Liver (tissue), 9 donors: Measurements from ENCODE around the gene AFAP1L2. TPM values are rescaled to one million over a fixed set of nuclear protein-coding genes. Genes with fewer than 3 reads are reported as not detected.

Experiments
- DNase-seq: peaks from one replicate; pipeline ENCODE4 v3.0.0-alpha.2; 2017; ENCODE audit warnings: low spot score
- H3K27ac ChIP-seq, 2 donors: one replicate each; pipeline ENCODE4 v1.7.0; 2013; ENCODE audit warnings: inconsistent platforms in 2 of 2, low read length in 2 of 2, control low read depth in 1 of 2, low read depth in 1 of 2, mild to moderate bottlenecking in 1 of 2
- H3K27me3 ChIP-seq, 4 donors: one replicate each; pipeline versions ENCODE4 v1.6.1 to v1.7.0; 2013; ENCODE audit warnings: low read length in 3 of 4, inconsistent platforms in 1 of 4, mild to moderate bottlenecking in 1 of 4, moderate library complexity in 1 of 4; ENCODE audit not compliant: control insufficient read depth in 4 of 4, insufficient read depth in 4 of 4
- H3K36me3 ChIP-seq, 4 donors: one replicate each; pipeline versions ENCODE4 v1.6.1 to v1.7.0; 2013; ENCODE audit warnings: low read length in 3 of 4, mild to moderate bottlenecking in 3 of 4, low read depth in 1 of 4, moderate library complexity in 1 of 4; ENCODE audit not compliant: control insufficient read depth in 4 of 4, insufficient read depth in 3 of 4
- H3K4me1 ChIP-seq, 4 donors: one replicate each; pipeline versions ENCODE4 v1.6.1 to v1.7.0; 2013; ENCODE audit warnings: low read length in 3 of 4, mild to moderate bottlenecking in 3 of 4, moderate library complexity in 1 of 4; ENCODE audit not compliant: control insufficient read depth in 4 of 4, insufficient read depth in 4 of 4
- H3K4me3 ChIP-seq, 3 donors: one replicate each; pipeline versions ENCODE4 v1.6.1 to v1.7.0; 2013; ENCODE audit warnings: low read length in 3 of 3, control low read depth in 1 of 3, low read depth in 1 of 3, mild to moderate bottlenecking in 1 of 3
- H3K9ac ChIP-seq, 2 donors: one replicate each; pipeline ENCODE4 v1.7.0; 2013; ENCODE audit warnings: low read length in 2 of 2, mild to moderate bottlenecking in 2 of 2, moderate library complexity in 2 of 2, control low read depth in 1 of 2, low read depth in 1 of 2
- H3K9me3 ChIP-seq, 4 donors: one replicate each; pipeline versions ENCODE4 v1.6.1 to v1.7.0; 2013; ENCODE audit warnings: low read length in 3 of 4; ENCODE audit not compliant: control insufficient read depth in 4 of 4
- EGR1 ChIP-seq, 2 donors: IDR thresholded peaks; 2 replicates each; pipeline ENCODE4 v1.6.1; 2016 to 2018; ENCODE audit warnings: antibody characterized with exemption in 2 of 2, low read depth in 2 of 2
- FOXA1 ChIP-seq: IDR thresholded peaks from 2 replicates; pipeline ENCODE4 v1.6.1; 2016; ENCODE audit warnings: antibody characterized with exemption
- FOXA2 ChIP-seq: IDR thresholded peaks from 2 replicates; pipeline ENCODE4 v1.6.1; 2016; ENCODE audit warnings: antibody characterized with exemption
- GABPA ChIP-seq, 2 donors: IDR thresholded peaks in 1 of 2; conservative IDR thresholded peaks in 1 of 2; 2 replicates each; pipeline ENCODE4 v1.6.1; 2016; ENCODE audit warnings: antibody characterized with exemption in 2 of 2, mild to moderate bottlenecking in 1 of 2, moderate library complexity in 1 of 2
- HNF4A ChIP-seq, 2 donors: conservative IDR thresholded peaks; 2 replicates each; pipeline ENCODE4 v1.6.1; 2016; ENCODE audit warnings: antibody characterized with exemption in 2 of 2, mild to moderate bottlenecking in 2 of 2
- HNF4G ChIP-seq: IDR thresholded peaks from 2 replicates; pipeline ENCODE4 v1.6.1; 2016; ENCODE audit warnings: antibody characterized with exemption
- JUND ChIP-seq, 2 donors: IDR thresholded peaks; 2 replicates each; pipeline ENCODE4 v1.6.1; 2016; ENCODE audit warnings: antibody characterized with exemption in 2 of 2
- NR2F2 ChIP-seq: IDR thresholded peaks from 2 replicates; pipeline ENCODE4 v1.6.1; 2016; ENCODE audit warnings: antibody characterized with exemption
- RAD21 ChIP-seq, 2 donors: IDR thresholded peaks; 2 replicates each; pipeline ENCODE4 v1.6.1; 2016; ENCODE audit warnings: antibody characterized with exemption in 2 of 2, mild to moderate bottlenecking in 2 of 2
- RXRA ChIP-seq, 2 donors: IDR thresholded peaks; 2 replicates each; pipeline ENCODE4 v1.6.1; 2017 to 2018; ENCODE audit warnings: antibody characterized with exemption in 2 of 2, mild to moderate bottlenecking in 1 of 2
- TAF1 ChIP-seq: conservative IDR thresholded peaks from 2 replicates; pipeline ENCODE4 v1.6.1; 2016; ENCODE audit warnings: antibody characterized with exemption, mild to moderate bottlenecking
- YY1 ChIP-seq: IDR thresholded peaks from 2 replicates; pipeline ENCODE4 v1.6.1; 2016; ENCODE audit warnings: antibody characterized with exemption, mild to moderate bottlenecking
- WGBS: extraction: QIAGEN DNeasy Blood & Tissue Kit; methylation state at CpG from one replicate; pipeline ENCODE4 v1.1.7; 2013; 5-methylcytosine and 5-hydroxymethylcytosine counted together
- polyA plus RNA-seq, 2 donors: library from polyadenylated mRNA; stranded (reverse) in 1 of 2; unstranded in 1 of 2; fragments of 200-250 nt in 1 of 2; fragments of >200 nt in 1 of 2; fragmentation: Nextera tagmentation in 1 of 2; extraction: Ambion mirVana in 1 of 2; gene quantifications; one replicate each; pipeline versions ENCODE4 v1.2.1 to v1.2.3, GENCODE V29; 2013 to 2015
- total RNA-seq, 2 donors: library from RNA; depleted of rRNA; stranded (reverse); fragments of >200 nt; gene quantifications; one replicate each; pipeline ENCODE4 v1.2.3, GENCODE V29; 2014
- TF ChIP-seq, protein P1 (sequence below): IDR thresholded peaks from 2 replicates; pipeline ENCODE4 v1.6.1; 2016; ENCODE audit warnings: antibody characterized with exemption
- TF ChIP-seq, protein P2 (sequence below): IDR thresholded peaks from 2 replicates; pipeline ENCODE4 v1.6.1; 2016; ENCODE audit warnings: antibody characterized with exemption, mild to moderate bottlenecking
- TF ChIP-seq, protein P3 (sequence below): IDR thresholded peaks from 2 replicates; pipeline ENCODE4 v1.6.1; 2016; ENCODE audit warnings: antibody characterized with exemption
- TF ChIP-seq, protein P4 (sequence below): fragments of 150-350 bp; IDR thresholded peaks from 2 replicates; pipeline ENCODE4 v1.5.1; 2017; ENCODE audit warnings: improper control_type of control experiment, low read depth, low read length; ENCODE audit not compliant: missing input control
- TF ChIP-seq, protein P5 (sequence below): IDR thresholded peaks from 2 replicates; pipeline ENCODE4 v1.6.1; 2016; ENCODE audit warnings: antibody characterized with exemption
- donor health status: healthy.
- donor health status: healthy.
- donor health status: healthy.
- donor health status: healthy.
- donor health status: healthy.

Gene AFAP1L2
- total and polyA plus RNA-seq, 4 donors = 0.53 to 1.8 (median 1.3) TPM

DNA sequence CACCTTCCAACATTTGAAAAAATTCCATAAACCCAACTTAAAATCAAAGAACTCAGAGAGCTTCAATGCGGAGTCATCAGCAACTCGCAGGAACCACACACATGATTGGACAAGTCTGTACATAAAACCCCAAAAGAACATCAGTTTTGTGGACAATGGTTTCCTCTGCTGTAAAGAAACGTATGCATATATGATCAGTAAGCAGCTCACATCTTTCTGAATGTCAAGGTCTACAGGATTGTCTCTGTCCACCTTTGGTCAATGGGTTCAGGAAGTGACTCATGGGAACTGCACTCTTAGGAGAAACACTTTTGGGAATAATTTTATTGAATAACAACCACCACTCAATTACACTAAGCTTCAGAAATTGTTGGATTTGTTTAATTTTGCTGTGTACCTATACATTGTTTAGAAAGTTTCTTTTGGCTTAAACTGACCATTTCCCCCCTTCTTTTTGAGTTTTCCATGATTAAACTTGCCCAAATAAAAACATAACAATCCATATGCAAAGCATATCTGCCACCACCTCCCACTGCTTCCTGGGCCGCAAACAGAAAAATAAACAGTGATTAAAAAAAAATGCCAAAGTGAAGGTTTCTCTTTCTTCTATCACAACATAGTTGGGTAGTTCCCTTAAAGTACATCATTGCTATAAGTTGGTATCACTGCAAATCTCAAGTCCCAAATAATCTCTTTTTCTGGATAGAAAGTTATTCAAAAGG lies 27.3 kb upstream of the AFAP1L2 start (continued):
- TF ChIP-seq, protein P1, sequence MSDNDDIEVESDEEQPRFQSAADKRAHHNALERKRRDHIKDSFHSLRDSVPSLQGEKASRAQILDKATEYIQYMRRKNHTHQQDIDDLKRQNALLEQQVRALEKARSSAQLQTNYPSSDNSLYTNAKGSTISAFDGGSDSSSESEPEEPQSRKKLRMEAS = no peak

DNA sequence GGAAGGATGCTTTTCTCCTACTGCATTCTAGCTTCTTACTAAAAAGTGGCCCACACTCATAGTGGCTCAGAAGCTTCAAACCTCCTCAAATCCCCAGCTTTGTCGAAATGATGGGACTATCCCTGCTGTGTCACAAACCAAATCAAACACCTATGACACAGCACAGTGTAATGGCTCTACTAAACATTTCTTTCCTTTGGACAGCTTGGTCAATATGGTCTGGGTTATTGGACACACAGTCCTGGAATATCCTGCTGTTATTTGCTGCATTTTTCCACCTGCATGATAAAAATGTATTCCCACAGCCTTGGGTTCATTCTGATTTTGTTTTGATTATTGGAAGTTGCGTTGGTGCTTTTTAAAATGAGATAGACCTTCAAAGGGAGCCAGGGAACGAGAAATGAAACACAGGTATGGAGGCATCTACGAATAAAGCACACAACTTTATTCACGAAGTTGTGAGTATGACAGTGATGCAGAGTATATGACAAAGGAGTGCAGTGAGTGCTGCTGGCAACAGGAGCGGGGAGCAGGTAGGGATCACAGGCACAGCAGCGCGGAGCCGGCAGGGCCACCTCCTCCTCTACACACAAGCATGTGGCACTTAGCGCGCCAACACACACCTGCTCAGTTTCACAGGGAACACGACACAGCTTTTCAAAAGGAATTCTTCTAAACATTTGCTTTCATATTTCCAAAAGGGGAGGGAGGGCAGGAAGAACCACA lies 26.5 kb upstream of the AFAP1L2 start:
- WGBS = 97% methylated on average over 12 of the region's 12 CpGs
- Histone ChIP-seq H3K4me3 (no peak overlapping the region), H3K27ac (no peak overlapping the region), H3K9me3 (no peaks in the 10 kb centered on the region), H3K4me1 (no peaks in the 10 kb centered on the region), H3K9ac (no peak overlapping the region), H3K27me3 (no peaks in the 10 kb centered on the region), H3K36me3 (peaks cover 0 to 26% (median 15%) of the 10 kb centered on the region in 4 donors)
- TF ChIP-seq GABPA (IDR thresholded peaks at IDR 0.05 in 1 of 2, conservative IDR thresholded peaks at IDR 0.05 in 1 of 2) = no peak
- TF ChIP-seq FOXA2 = no peak
- TF ChIP-seq TAF1 = no peak
- TF ChIP-seq, protein P2, sequence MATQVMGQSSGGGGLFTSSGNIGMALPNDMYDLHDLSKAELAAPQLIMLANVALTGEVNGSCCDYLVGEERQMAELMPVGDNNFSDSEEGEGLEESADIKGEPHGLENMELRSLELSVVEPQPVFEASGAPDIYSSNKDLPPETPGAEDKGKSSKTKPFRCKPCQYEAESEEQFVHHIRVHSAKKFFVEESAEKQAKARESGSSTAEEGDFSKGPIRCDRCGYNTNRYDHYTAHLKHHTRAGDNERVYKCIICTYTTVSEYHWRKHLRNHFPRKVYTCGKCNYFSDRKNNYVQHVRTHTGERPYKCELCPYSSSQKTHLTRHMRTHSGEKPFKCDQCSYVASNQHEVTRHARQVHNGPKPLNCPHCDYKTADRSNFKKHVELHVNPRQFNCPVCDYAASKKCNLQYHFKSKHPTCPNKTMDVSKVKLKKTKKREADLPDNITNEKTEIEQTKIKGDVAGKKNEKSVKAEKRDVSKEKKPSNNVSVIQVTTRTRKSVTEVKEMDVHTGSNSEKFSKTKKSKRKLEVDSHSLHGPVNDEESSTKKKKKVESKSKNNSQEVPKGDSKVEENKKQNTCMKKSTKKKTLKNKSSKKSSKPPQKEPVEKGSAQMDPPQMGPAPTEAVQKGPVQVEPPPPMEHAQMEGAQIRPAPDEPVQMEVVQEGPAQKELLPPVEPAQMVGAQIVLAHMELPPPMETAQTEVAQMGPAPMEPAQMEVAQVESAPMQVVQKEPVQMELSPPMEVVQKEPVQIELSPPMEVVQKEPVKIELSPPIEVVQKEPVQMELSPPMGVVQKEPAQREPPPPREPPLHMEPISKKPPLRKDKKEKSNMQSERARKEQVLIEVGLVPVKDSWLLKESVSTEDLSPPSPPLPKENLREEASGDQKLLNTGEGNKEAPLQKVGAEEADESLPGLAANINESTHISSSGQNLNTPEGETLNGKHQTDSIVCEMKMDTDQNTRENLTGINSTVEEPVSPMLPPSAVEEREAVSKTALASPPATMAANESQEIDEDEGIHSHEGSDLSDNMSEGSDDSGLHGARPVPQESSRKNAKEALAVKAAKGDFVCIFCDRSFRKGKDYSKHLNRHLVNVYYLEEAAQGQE = no peak
- no peak for TF ChIP-seq RXRA (IDR thresholded peaks at IDR 0.05)
- TF ChIP-seq YY1 = no peak
- TF ChIP-seq, protein P1 = no peak
- TF ChIP-seq HNF4A (conservative IDR thresholded peaks at IDR 0.05) = no peak
- TF ChIP-seq JUND (IDR thresholded peaks at IDR 0.05) = no peak
- no peak for TF ChIP-seq HNF4G
- TF ChIP-seq RAD21 (IDR thresholded peaks at IDR 0.05) = no peak
- DNase-seq = no peak

DNA sequence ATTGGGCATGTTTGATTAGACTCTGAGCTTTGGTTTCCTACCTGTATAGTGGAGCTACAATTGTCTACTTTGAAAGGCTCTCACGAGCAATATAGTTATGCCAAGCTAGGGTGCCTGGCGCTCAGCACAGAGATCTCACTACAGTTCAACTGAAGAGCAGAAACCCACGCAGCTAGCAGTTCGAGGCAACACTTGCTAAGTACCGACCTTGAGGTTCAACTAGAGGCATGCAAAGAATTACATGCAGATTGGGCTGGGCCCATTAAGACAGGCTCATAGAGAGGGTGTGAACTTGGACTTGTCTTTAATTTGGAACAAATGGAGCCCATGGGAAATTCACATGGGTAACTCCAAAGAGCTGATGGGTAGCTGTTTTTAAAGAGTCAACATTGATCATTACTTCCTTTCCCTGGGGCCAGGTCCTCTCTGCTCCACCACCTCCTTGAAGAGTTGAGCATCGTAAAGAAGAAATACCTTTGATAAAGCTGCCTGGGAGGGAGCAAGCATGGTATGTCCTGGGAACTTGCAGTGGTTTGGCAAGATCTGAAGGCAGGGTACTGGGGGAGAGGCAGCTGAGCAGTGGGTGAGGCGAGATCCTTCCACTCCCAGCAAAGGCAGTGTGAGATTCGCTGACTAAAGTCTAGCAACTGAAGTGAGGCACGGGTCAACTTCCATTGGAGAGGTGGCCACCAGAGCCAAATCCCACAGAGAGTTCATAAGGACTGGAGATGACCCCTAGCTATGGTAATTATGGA lies 25.5 kb upstream of the AFAP1L2 start:
- H3K27me3 ChIP-seq = no peaks in the 10 kb centered on the region
- H3K9ac ChIP-seq = no peak overlapping the region
- peaks cover 0 to 15% (median 8%) of the 10 kb centered on the region in 4 donors for H3K36me3 ChIP-seq
- no peak for DNase-seq
- H3K4me1 ChIP-seq = no peaks in the 10 kb centered on the region
- H3K27ac ChIP-seq = no peak overlapping the region
- H3K9me3 ChIP-seq = no peaks in the 10 kb centered on the region
- no peak overlapping the region for H3K4me3 ChIP-seq
- 89% methylated on average over 9 of the region's 9 CpGs for whole genome bisulfite sequencing
- TF ChIP-seq HNF4A (conservative IDR thresholded peaks at IDR 0.05) = no peak
- no peak for TF ChIP-seq RAD21 (IDR thresholded peaks at IDR 0.05)
- TF ChIP-seq GABPA (IDR thresholded peaks at IDR 0.05 in 1 of 2, conservative IDR thresholded peaks at IDR 0.05 in 1 of 2) = no peak
- TF ChIP-seq, protein P1 = no peak
- no peak for TF ChIP-seq EGR1 (IDR thresholded peaks at IDR 0.05; ENCODE audit: low read depth in 2 of 2)
- TF ChIP-seq YY1 = no peak
- TF ChIP-seq, protein P3, sequence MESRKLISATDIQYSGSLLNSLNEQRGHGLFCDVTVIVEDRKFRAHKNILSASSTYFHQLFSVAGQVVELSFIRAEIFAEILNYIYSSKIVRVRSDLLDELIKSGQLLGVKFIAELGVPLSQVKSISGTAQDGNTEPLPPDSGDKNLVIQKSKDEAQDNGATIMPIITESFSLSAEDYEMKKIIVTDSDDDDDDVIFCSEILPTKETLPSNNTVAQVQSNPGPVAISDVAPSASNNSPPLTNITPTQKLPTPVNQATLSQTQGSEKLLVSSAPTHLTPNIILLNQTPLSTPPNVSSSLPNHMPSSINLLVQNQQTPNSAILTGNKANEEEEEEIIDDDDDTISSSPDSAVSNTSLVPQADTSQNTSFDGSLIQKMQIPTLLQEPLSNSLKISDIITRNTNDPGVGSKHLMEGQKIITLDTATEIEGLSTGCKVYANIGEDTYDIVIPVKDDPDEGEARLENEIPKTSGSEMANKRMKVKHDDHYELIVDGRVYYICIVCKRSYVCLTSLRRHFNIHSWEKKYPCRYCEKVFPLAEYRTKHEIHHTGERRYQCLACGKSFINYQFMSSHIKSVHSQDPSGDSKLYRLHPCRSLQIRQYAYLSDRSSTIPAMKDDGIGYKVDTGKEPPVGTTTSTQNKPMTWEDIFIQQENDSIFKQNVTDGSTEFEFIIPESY = no peak
- TF ChIP-seq, protein P4, sequence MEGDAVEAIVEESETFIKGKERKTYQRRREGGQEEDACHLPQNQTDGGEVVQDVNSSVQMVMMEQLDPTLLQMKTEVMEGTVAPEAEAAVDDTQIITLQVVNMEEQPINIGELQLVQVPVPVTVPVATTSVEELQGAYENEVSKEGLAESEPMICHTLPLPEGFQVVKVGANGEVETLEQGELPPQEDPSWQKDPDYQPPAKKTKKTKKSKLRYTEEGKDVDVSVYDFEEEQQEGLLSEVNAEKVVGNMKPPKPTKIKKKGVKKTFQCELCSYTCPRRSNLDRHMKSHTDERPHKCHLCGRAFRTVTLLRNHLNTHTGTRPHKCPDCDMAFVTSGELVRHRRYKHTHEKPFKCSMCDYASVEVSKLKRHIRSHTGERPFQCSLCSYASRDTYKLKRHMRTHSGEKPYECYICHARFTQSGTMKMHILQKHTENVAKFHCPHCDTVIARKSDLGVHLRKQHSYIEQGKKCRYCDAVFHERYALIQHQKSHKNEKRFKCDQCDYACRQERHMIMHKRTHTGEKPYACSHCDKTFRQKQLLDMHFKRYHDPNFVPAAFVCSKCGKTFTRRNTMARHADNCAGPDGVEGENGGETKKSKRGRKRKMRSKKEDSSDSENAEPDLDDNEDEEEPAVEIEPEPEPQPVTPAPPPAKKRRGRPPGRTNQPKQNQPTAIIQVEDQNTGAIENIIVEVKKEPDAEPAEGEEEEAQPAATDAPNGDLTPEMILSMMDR = no peak
- TF ChIP-seq JUND (IDR thresholded peaks at IDR 0.05) = no peak
- no peak for TF ChIP-seq TAF1
- TF ChIP-seq, protein P5, sequence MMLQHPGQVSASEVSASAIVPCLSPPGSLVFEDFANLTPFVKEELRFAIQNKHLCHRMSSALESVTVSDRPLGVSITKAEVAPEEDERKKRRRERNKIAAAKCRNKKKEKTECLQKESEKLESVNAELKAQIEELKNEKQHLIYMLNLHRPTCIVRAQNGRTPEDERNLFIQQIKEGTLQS = no peak
- TF ChIP-seq HNF4G = no peak
- no peak for TF ChIP-seq FOXA1
- TF ChIP-seq FOXA2 = no peak
- TF ChIP-seq NR2F2 = no peak
